ENCODE results near the gene AKT2. TPM values are rescaled to one million over a fixed set of nuclear protein-coding genes. Genes with fewer than 3 reads are reported as not detected.

AKT2 gene
- polyA plus RNA-seq, 1 donor (not counting 4 experiments of a cell fraction or from before 2014, with no cell fraction given), result 108 TPM

DNA sequence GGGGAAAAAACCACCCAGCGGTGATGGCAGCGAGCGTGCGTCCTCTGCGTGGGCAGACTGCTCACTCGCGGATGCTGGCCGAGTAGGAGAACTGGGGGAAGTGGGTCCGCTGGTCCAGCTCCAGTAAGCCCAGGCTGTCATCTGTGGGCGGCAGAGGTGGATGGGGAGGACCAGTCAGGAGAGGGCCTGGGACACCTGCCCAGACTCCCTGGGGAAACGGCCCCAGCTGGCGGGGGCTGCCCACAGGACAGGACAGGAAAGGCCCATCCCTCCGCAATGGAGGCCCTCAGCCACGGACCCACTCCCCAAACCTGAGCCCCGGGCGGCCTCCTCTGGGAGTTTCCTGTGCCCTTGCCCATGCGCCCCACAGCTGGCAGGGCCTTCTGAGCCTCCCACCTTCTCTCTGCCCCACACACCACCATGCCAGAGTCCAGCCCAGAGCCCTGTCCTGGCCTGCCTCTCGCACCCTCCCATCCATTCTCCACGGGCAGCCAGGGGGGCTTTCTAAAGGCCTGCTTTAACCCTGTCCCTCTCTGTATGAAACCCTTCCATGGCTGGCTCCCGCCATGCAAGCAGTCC is 51.2 kb downstream of the AKT2 start:
- H3K9me1 ChIP-seq (ENCODE audit: control insufficient read depth, extremely low read depth, insufficient read depth, low read length), result no peaks in the 10 kb centered on the region
- H3K36me3 ChIP-seq (ENCODE audit: control insufficient read depth in 2 of 2, extremely low read depth in 1 of 2, insufficient read depth in 2 of 2, low read length in 2 of 2), result peaks cover 13 to 22% of the 10 kb centered on the region in 2 experiments

DNA sequence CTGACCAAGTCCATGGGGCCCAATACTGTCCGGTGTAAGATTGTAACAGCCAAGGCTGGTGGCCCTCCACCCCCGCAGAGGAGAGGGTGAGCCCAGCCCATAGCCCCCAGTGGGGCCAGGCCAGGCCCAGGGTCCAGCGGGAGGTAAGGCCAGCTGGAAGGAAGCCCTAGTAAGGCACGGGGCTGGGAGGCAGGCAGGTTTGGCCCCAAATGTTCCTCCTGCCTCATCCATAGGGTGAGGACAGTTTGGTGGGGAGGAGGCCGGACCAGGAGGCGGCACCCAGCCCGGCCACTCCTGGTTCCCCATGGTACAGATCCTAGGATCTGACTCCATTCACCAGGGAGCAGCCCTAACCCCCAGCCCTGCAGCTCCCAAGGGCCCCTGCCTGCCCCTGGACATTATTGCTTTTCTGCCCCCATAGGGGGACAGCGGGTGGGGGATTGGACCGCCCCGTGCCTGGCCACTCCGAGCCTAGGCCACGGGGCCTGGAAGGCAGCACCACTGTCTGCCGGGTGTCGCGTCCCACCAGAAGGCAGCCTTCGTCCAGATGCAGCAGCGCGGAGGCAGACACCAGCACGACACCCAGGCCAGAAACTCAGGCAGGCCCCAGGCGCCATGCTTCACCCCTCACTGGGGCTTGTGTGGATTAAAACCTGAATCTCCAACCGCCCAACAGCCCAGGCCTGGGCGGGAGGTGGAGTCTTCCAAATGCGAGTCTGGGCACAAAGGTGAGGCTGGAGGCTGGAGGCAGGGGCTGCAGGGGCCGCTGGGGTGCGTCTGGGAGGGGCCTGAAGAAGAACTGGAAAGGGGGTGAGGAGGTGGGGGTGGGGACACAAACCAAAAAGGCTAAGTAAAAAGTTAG is 52.0 kb downstream of the AKT2 start:
- Histone ChIP-seq H4K20me1 (ENCODE audit: control insufficient read depth, extremely low read depth, insufficient read depth, low read length) (no peaks in the 10 kb centered on the region), H3K36me3 (ENCODE audit: control insufficient read depth in 2 of 2, extremely low read depth in 1 of 2, insufficient read depth in 2 of 2, low read length in 2 of 2) (peaks cover 13 to 17% of the 10 kb centered on the region in 2 experiments), H3K9me3 (ENCODE audit: control insufficient read depth, low read depth, low read length) (no peaks in the 10 kb centered on the region), H2AFZ (ENCODE audit: control insufficient read depth, low read length) (no peak overlapping the region), H3K4me2 (ENCODE audit: control insufficient read depth, extremely low read depth, insufficient read depth, low read depth, low read length) (no peak overlapping the region), H3K4me3 (ENCODE audit: control insufficient read depth in 2 of 3, extremely low read depth in 1 of 3, insufficient read depth in 2 of 3, low read depth in 1 of 3, low read length in 3 of 3) (no peak overlapping the region), H3K4me1 (ENCODE audit: control insufficient read depth, extremely low read depth, insufficient read depth, low read length) (no peaks in the 10 kb centered on the region), H3K27ac (ENCODE audit: control insufficient read depth, insufficient read depth, low read length) (no peak overlapping the region), H3K79me2 (ENCODE audit: control insufficient read depth, insufficient read depth, low read length) (no peaks in the 10 kb centered on the region), H3K9ac (ENCODE audit: control insufficient read depth, extremely low read depth, insufficient read depth, low read length) (no peak overlapping the region), H3K27me3 (ENCODE audit: control insufficient read depth, extremely low read depth, insufficient read depth, low read length) (no peaks in the 10 kb centered on the region), H3K9me1 (ENCODE audit: control insufficient read depth, extremely low read depth, insufficient read depth, low read length) (no peaks in the 10 kb centered on the region)
- FAIRE-seq (no peak), DNase-seq (ENCODE audit: low read depth, low spot score) (no peak)
- dilution Hi-C loops (cut with MboI; ENCODE audit: extremely low pct_ligation_motif_present, low sequenced_read_pairs), result no loop called here
- TF ChIP-seq EZH2 (IDR thresholded peaks at IDR 0.05; ENCODE audit: low read length), result no peak
- TF ChIP-seq, protein P1, sequence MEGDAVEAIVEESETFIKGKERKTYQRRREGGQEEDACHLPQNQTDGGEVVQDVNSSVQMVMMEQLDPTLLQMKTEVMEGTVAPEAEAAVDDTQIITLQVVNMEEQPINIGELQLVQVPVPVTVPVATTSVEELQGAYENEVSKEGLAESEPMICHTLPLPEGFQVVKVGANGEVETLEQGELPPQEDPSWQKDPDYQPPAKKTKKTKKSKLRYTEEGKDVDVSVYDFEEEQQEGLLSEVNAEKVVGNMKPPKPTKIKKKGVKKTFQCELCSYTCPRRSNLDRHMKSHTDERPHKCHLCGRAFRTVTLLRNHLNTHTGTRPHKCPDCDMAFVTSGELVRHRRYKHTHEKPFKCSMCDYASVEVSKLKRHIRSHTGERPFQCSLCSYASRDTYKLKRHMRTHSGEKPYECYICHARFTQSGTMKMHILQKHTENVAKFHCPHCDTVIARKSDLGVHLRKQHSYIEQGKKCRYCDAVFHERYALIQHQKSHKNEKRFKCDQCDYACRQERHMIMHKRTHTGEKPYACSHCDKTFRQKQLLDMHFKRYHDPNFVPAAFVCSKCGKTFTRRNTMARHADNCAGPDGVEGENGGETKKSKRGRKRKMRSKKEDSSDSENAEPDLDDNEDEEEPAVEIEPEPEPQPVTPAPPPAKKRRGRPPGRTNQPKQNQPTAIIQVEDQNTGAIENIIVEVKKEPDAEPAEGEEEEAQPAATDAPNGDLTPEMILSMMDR (optimal IDR thresholded peaks at IDR 0.05 in 1 of 3, IDR thresholded peaks at IDR 0.05 in 1 of 3, conservative IDR thresholded peaks at IDR 0.05 in 1 of 3; ENCODE audit: extremely low read depth in 1 of 3, insufficient read depth in 2 of 3, low read length in 3 of 3), result no peak

More for the DNA sequence above, 51.2 kb downstream of the AKT2 start:
- FAIRE-seq, result no peak
- no peak overlapping the region for H3K27ac ChIP-seq (ENCODE audit: control insufficient read depth, insufficient read depth, low read length)
- H3K4me2 ChIP-seq (ENCODE audit: control insufficient read depth, extremely low read depth, insufficient read depth, low read depth, low read length), result no peak overlapping the region
- dilution Hi-C loops (cut with MboI; ENCODE audit: extremely low pct_ligation_motif_present, low sequenced_read_pairs), result no loop called here
- H4K20me1 ChIP-seq (ENCODE audit: control insufficient read depth, extremely low read depth, insufficient read depth, low read length), result no peaks in the 10 kb centered on the region
- H3K79me2 ChIP-seq (ENCODE audit: control insufficient read depth, insufficient read depth, low read length), result no peaks in the 10 kb centered on the region
- H2AFZ ChIP-seq (ENCODE audit: control insufficient read depth, low read length), result no peak overlapping the region
- no peak overlapping the region for H3K4me3 ChIP-seq (ENCODE audit: control insufficient read depth in 2 of 3, extremely low read depth in 1 of 3, insufficient read depth in 2 of 3, low read depth in 1 of 3, low read length in 3 of 3)
- no peak overlapping the region for H3K9ac ChIP-seq (ENCODE audit: control insufficient read depth, extremely low read depth, insufficient read depth, low read length)
- no peak for TF ChIP-seq EZH2 (IDR thresholded peaks at IDR 0.05; ENCODE audit: low read length)
- TF ChIP-seq, protein P1 (optimal IDR thresholded peaks at IDR 0.05 in 1 of 3, IDR thresholded peaks at IDR 0.05 in 1 of 3, conservative IDR thresholded peaks at IDR 0.05 in 1 of 3; ENCODE audit: extremely low read depth in 1 of 3, insufficient read depth in 2 of 3, low read length in 3 of 3), result no peak
- H3K4me1 ChIP-seq (ENCODE audit: control insufficient read depth, extremely low read depth, insufficient read depth, low read length), result no peaks in the 10 kb centered on the region
- H3K9me3 ChIP-seq (ENCODE audit: control insufficient read depth, low read depth, low read length), result no peaks in the 10 kb centered on the region
- H3K27me3 ChIP-seq (ENCODE audit: control insufficient read depth, extremely low read depth, insufficient read depth, low read length), result no peaks in the 10 kb centered on the region
- DNase-seq (ENCODE audit: low read depth, low spot score), result no peak

Data from keratinocyte (primary cell).